ES-I3 (cell line): Measurements from ENCODE around the gene EVA1A.
"Not testable (repeated sequence)": the region's sequence is repeated elsewhere in the genome, so short reads cannot be mapped to it uniquely, and the experiment has no call there.

Source experiments
- H3K36me3 ChIP-seq: 2 replicates; pipeline ENCODE4 v1.6.1; 2013; ENCODE audit warnings: mild to moderate bottlenecking, low read length, control low read depth, moderate library complexity; ENCODE audit not compliant: insufficient read depth
- H3K4me1 ChIP-seq: 2 replicates; pipeline ENCODE4 v1.6.1; 2013; ENCODE audit warnings: mild to moderate bottlenecking, control low read depth, low read length; ENCODE audit not compliant: insufficient read depth
- H3K9ac ChIP-seq: 2 replicates; pipeline ENCODE4 v1.6.1; 2013; ENCODE audit warnings: low read depth, mild to moderate bottlenecking, low read length, moderate library complexity
- H3K9me3 ChIP-seq: 2 replicates; pipeline ENCODE4 v1.6.1; 2013; ENCODE audit warnings: mild to moderate bottlenecking, low read length, moderate library complexity; ENCODE audit not compliant: control insufficient read depth, insufficient read depth

Gene EVA1A

GRCh38 chr2:75493230-75493629, 67.5 kb downstream of the EVA1A start:
- Histone ChIP-seq H3K9ac (no peak overlapping the region), H3K9me3 (no peaks in the 10 kb centered on the region), H3K4me1 (peaks cover 4% of the 10 kb centered on the region; the same call in 1 of the 2 replicates), H3K36me3 (no peaks in the 10 kb centered on the region)

GRCh38 chr2:75491129-75491753, 69.5 kb downstream of the EVA1A start:
- Histone ChIP-seq H3K9me3 (no peaks in the 10 kb centered on the region), H3K4me1 (peaks cover 4% of the 10 kb centered on the region; the same call in 1 of the 2 replicates), H3K36me3 (no peaks in the 10 kb centered on the region), H3K9ac (no peak overlapping the region)

- no peaks in the 10 kb centered on the region for H3K4me1 ChIP-seq
- no peaks in the 10 kb centered on the region for H3K36me3 ChIP-seq
- H3K9me3 ChIP-seq = no peaks in the 10 kb centered on the region
- no peak overlapping the region for H3K9ac ChIP-seq
Observed at GRCh38 chr2:75489721-75490120, 71.0 kb downstream of the EVA1A start.

DNA sequence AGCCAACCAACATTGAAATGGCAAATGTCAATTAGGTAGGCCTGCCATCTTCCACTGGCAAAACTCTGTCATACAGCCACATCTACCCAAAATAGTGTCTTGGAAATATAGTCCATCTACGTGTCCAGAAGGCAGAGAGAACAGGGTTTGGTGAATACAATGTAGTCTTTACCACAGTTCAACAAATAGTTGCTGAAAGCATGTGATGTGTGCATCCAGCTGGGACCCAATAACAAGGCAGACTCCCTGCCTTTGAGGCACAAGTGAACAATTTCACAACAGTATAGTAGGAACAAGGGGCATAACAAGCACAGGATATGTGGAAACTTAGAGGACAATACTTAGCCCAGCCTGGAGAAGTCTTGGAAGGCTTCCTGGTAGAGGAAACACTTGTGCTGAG, 72.6 kb downstream of the EVA1A start:
- no peaks in the 10 kb centered on the region for H3K9me3 ChIP-seq
- H3K9ac ChIP-seq = no peak overlapping the region
- H3K4me1 ChIP-seq = no peaks in the 10 kb centered on the region
- H3K36me3 ChIP-seq = no peaks in the 10 kb centered on the region

GRCh38 chr2:75486735-75487134, 74.0 kb downstream of the EVA1A start:
- not testable (repeated sequence) for H3K9me3 ChIP-seq, H3K9ac ChIP-seq, H3K36me3 ChIP-seq, H3K4me1 ChIP-seq

GRCh38 chr2:75484840-75485239, 75.9 kb downstream of the EVA1A start:
- Histone ChIP-seq H3K36me3 (no peaks in the 10 kb centered on the region), H3K9me3 (no peaks in the 10 kb centered on the region), H3K4me1 (no peaks in the 10 kb centered on the region), H3K9ac (no peak overlapping the region)

DNA sequence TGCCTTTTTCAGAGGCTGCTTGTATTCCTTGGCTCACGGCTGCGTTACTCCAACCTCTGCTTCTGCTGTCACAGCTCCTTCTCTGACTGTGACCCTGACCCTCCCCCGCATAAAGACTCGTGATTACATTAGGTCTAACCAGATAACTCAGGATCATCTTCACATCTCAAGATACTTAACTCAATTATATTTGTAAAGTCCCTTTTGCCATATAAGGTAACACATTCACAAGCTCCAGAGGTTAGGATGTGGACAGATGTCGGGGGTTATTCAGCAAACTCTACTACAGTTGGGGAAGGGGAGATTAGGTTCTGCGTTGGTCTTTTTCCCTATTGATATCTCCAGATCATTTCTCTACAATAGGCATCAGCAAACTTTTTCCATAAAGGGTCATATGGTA, 76.9 kb downstream of the EVA1A start:
- no peaks in the 10 kb centered on the region for H3K4me1 ChIP-seq
- H3K9ac ChIP-seq = no peak overlapping the region
- H3K36me3 ChIP-seq = no peaks in the 10 kb centered on the region
- H3K9me3 ChIP-seq = no peaks in the 10 kb centered on the region

DNA sequence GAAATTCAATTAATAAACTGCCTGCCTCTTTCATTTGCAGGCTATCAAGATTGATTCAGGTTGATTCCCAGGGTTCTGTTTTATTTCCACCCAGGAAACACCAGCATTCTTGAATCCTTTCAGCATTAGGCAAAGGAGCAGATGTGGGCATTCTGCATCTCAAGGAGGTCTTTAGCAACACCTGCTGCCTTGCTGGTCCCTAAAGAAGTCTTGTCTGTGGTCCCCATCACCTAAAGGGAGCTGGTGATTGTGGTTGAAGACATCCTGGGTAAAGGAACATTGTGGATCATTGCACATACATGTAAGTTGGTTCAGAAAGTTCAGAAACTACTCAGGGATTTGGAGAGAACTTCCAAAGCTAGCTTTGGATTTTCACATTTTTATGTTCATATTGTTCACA, 78.3 kb downstream of the EVA1A start:
- Histone ChIP-seq H3K9ac (no peak overlapping the region), H3K36me3 (no peaks in the 10 kb centered on the region), H3K4me1 (no peaks in the 10 kb centered on the region), H3K9me3 (no peaks in the 10 kb centered on the region)

- H3K9me3 ChIP-seq = no peaks in the 10 kb centered on the region
- no peak overlapping the region for H3K9ac ChIP-seq
- H3K36me3 ChIP-seq = no peaks in the 10 kb centered on the region
- H3K4me1 ChIP-seq = no peaks in the 10 kb centered on the region
Observed at GRCh38 chr2:75480971-75481836, 79.5 kb downstream of the EVA1A start.

GRCh38 chr2:75477696-75478095, 83.0 kb downstream of the EVA1A start:
- not testable (repeated sequence) for H3K9me3 ChIP-seq, H3K36me3 ChIP-seq, H3K9ac ChIP-seq
- H3K4me1 ChIP-seq = peaks cover 13% of the 10 kb centered on the region

- no peaks in the 10 kb centered on the region for H3K9me3 ChIP-seq
- peaks cover 15% of the 10 kb centered on the region for H3K4me1 ChIP-seq
- H3K9ac ChIP-seq = no peak overlapping the region
- H3K36me3 ChIP-seq = no peaks in the 10 kb centered on the region
Observed at GRCh38 chr2:75476761-75477160, 84.0 kb downstream of the EVA1A start.

DNA sequence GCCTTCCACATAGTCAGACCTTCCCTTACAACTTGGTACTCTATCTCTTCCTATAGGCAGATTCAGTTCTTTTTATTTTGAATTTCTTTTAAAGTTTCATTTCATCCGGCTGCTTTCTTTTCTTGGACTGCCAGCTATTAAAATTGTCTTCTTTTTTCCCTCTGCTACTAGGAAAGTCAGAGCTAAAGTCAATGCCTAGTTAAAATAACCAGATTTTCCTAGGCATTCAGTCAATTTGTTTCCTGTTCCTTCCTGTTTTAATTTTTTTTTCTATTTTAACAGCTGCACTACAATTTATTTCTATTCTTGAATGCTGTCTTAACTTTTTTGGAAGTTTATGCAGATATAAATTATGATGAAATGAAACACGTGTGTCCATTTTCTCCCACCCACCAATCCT, 84.8 kb downstream of the EVA1A start:
- Histone ChIP-seq H3K36me3 (no peaks in the 10 kb centered on the region), H3K9me3 (no peaks in the 10 kb centered on the region), H3K4me1 (peaks cover 15% of the 10 kb centered on the region), H3K9ac (no peak overlapping the region)

DNA sequence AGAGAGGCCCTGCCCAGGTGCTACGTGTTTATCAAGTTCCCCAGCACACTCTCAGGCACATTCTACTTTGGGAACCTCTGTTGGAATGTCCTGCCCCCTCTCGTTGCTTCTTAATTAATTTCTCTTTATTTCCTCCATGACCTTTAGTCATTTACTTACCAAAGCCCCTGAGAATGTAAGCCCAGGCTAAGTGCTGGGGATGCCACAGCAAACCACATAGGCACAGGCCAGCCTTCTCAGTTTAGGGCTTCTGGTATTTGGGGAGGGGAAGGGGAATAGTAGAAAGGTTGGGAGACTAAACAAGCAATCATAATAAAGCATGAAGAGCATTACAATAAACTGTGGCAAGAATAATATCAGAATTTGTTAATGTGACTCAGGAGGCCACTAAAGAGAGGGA, 85.7 kb downstream of the EVA1A start:
- Histone ChIP-seq H3K9me3 (no peaks in the 10 kb centered on the region), H3K4me1 (peaks cover 15% of the 10 kb centered on the region), H3K9ac (no peak overlapping the region), H3K36me3 (no peaks in the 10 kb centered on the region)

- no peaks in the 10 kb centered on the region for H3K36me3 ChIP-seq
- no peak overlapping the region for H3K9ac ChIP-seq
- H3K9me3 ChIP-seq = no peaks in the 10 kb centered on the region
- H3K4me1 ChIP-seq = peaks cover 15% of the 10 kb centered on the region
Observed at GRCh38 chr2:75474115-75474514, 86.6 kb downstream of the EVA1A start.

DNA sequence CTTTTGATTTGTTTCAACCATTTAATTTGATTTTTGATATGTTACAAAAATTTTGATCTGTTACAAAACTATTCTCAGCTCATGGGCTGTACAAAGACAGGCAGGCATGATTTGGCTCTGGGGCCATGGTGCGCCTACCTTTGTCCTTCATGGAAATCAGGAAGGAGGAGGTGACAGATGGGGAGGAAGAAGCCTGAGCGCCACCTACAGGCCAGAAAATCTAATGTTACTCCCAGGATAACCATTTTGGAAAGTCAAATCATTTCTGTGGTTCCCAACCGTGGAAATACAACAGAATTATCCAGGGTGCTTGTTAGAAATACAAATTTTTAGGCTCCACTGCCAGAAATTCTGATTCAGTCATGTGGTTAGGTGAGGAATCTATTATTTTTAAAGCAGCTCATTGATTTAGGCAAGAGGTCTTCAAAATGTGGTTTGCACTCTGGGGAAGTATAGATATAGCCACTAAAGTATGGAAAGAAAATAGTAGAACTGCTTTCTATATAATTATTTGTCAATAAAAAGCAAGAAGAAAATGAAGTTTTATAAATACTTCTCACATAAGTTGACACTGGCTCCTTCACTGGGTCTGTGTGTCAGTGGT, 93.9 kb downstream of the EVA1A start:
- Histone ChIP-seq H3K9ac (no peak overlapping the region), H3K4me1 (peaks cover 6% of the 10 kb centered on the region; the same call in 1 of the 2 replicates), H3K36me3 (no peaks in the 10 kb centered on the region), H3K9me3 (no peaks in the 10 kb centered on the region)
